Neural progenitor cell (in vitro differentiated cells): Measurements from ENCODE around the gene SLC50A1. TPM values are rescaled to one million over a fixed set of nuclear protein-coding genes. Genes with fewer than 3 reads are reported as not detected.

ENCODE experiments used
- DNase-seq: peaks from one replicate; pipeline ENCODE4 v3.0.0-alpha.2; 2016; ENCODE audit warnings: low spot score
- H2AFZ ChIP-seq: fragments of 200-600 bp; sonication (generic); replicated peaks from 2 replicates; pipeline ENCODE4 v1.6.1; 2016; ENCODE audit warnings: antibody characterized with exemption
- H3F3A ChIP-seq: fragments of 200-600 bp; sonication (generic); 2 replicates; pipeline ENCODE4 v1.6.1; 2016; ENCODE audit warnings: antibody characterized with exemption, low read depth
- H3K27ac ChIP-seq: fragments of 200-600 bp; sonication (generic); 2 replicates; pipeline ENCODE4 v1.5.1; 2016; ENCODE audit warnings: mild to moderate bottlenecking
- H3K27me3 ChIP-seq: fragments of 200-600 bp; sonication (generic); 2 replicates; pipeline ENCODE4 v1.6.1; 2016; ENCODE audit warnings: mild to moderate bottlenecking, moderate library complexity
- H3K36me3 ChIP-seq: fragments of 200-600 bp; sonication (generic); 2 replicates; pipeline ENCODE4 v1.5.1; 2016
- H3K4me1 ChIP-seq: fragments of 200-600 bp; sonication (generic); 2 replicates; pipeline ENCODE4 v1.6.1; 2016; ENCODE audit warnings: mixed run types
- H3K4me2 ChIP-seq: fragments of 200-600 bp; sonication (generic); 2 replicates; pipeline ENCODE4 v1.6.1; 2016
- H3K4me3 ChIP-seq: fragments of 200-600 bp; sonication (generic); 2 replicates; pipeline ENCODE4 v1.5.1; 2016
- H3K79me2 ChIP-seq: fragments of 200-600 bp; sonication (generic); 2 replicates; pipeline ENCODE4 v1.6.1; 2016; ENCODE audit warnings: low read depth
- H3K9ac ChIP-seq: fragments of 200-600 bp; sonication (generic); 2 replicates; pipeline ENCODE4 v1.6.1; 2016
- H3K9me3 ChIP-seq: fragments of 200-600 bp; sonication (generic); 2 replicates; pipeline ENCODE4 v1.5.1; 2016; ENCODE audit warnings: low read depth
- H4K20me1 ChIP-seq: fragments of 200-600 bp; sonication (generic); 2 replicates; pipeline ENCODE4 v1.6.1; 2016; ENCODE audit warnings: low read depth
- H3K27ac Mint-ChIP-seq: 3 replicates; pipeline ENCODE4 v1.8.0; 2021; ENCODE audit warnings: mixed read lengths
- H3K27me3 Mint-ChIP-seq: 2 replicates; pipeline ENCODE4 v1.8.0; 2022; ENCODE audit warnings: low read depth, mild to moderate bottlenecking, inconsistent platforms, moderate library complexity, mixed read lengths; ENCODE audit not compliant: insufficient read depth
- H3K36me3 Mint-ChIP-seq: 3 replicates; pipeline ENCODE4 v1.8.0; 2021; ENCODE audit warnings: mixed read lengths
- H3K4me1 Mint-ChIP-seq: 3 replicates; pipeline ENCODE4 v1.8.0; 2021; ENCODE audit warnings: mixed read lengths
- H3K4me3 Mint-ChIP-seq: 3 replicates; pipeline ENCODE4 v1.8.0; 2021; ENCODE audit warnings: mild to moderate bottlenecking, moderate library complexity, mixed read lengths
- H3K9me3 Mint-ChIP-seq: 3 replicates; pipeline ENCODE4 v1.8.0; 2020; ENCODE audit warnings: mixed read lengths
- EZH2 ChIP-seq: fragments of 200-600 bp; sonication (generic); IDR thresholded peaks from 2 replicates; pipeline ENCODE4 v1.6.1; 2017; ENCODE audit warnings: antibody characterized with exemption, mild to moderate bottlenecking, moderate library complexity
- EZH2phosphoT487 ChIP-seq: fragments of 200-600 bp; sonication (generic); IDR thresholded peaks from 2 replicates; pipeline ENCODE4 v1.6.1; 2017; ENCODE audit warnings: antibody characterized with exemption
- total RNA-seq: library from RNA; depleted of rRNA; stranded (reverse); fragments of >200 nt; gene quantifications from 2 replicates; pipeline ENCODE4 v1.2.3, GENCODE V29; 2015; ENCODE audit warnings: low replicate concordance
- TF ChIP-seq, protein P1 (sequence below): fragments of 200-600 bp; sonication (generic); IDR thresholded peaks from 2 replicates; pipeline ENCODE4 v1.5.1; 2017; ENCODE audit warnings: antibody characterized with exemption, mild to moderate bottlenecking

Gene SLC50A1
- total RNA-seq, 1 donor from 2014 or later = 14.4 TPM

DNA sequence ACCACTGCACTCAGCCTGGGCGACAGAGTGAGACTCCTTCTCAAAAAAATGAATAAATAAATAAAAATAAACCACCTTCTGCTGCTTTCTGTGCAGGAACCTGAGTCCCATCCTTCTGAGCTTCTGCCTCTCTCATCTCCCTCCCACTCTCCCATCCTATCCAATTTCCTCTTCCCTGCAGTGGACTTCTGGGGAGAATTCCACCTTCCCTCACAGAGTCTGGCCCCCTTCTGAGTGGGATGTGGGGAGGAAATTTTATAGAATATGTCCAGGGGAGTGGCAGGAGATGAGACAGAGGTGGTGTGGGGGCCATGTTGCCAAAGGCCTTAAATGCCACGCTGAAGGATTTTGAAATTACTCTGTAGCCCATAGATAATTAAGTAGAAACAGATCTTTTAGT lies 13.3 kb upstream of the SLC50A1 start:
- TF ChIP-seq, protein P1, sequence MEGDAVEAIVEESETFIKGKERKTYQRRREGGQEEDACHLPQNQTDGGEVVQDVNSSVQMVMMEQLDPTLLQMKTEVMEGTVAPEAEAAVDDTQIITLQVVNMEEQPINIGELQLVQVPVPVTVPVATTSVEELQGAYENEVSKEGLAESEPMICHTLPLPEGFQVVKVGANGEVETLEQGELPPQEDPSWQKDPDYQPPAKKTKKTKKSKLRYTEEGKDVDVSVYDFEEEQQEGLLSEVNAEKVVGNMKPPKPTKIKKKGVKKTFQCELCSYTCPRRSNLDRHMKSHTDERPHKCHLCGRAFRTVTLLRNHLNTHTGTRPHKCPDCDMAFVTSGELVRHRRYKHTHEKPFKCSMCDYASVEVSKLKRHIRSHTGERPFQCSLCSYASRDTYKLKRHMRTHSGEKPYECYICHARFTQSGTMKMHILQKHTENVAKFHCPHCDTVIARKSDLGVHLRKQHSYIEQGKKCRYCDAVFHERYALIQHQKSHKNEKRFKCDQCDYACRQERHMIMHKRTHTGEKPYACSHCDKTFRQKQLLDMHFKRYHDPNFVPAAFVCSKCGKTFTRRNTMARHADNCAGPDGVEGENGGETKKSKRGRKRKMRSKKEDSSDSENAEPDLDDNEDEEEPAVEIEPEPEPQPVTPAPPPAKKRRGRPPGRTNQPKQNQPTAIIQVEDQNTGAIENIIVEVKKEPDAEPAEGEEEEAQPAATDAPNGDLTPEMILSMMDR = no peak
- no peak for TF ChIP-seq EZH2
- no peak for TF ChIP-seq EZH2phosphoT487
- Mint-ChIP-seq H3K27me3 (peaks cover 42% of the 10 kb centered on the region), H3K9me3 (no peaks in the 10 kb centered on the region), H3K4me1 (peaks cover 14% of the 10 kb centered on the region), H3K27ac (no peak overlapping the region), H3K36me3 (no peaks in the 10 kb centered on the region), H3K4me3 (no peak overlapping the region)
- Histone ChIP-seq H3K4me2 (no peak overlapping the region), H3F3A (peaks cover 28% of the 10 kb centered on the region), H2AFZ (no peak overlapping the region), H3K27me3 (peaks cover 83% of the 10 kb centered on the region), H4K20me1 (peaks cover 7% of the 10 kb centered on the region), H3K27ac (no peak overlapping the region), H3K36me3 (no peaks in the 10 kb centered on the region), H3K9ac (no peak overlapping the region), H3K4me1 (peaks cover 27% of the 10 kb centered on the region), H3K9me3 (no peaks in the 10 kb centered on the region), H3K4me3 (no peak overlapping the region), H3K79me2 (no peaks in the 10 kb centered on the region)
- DNase-seq = no peak

DNA sequence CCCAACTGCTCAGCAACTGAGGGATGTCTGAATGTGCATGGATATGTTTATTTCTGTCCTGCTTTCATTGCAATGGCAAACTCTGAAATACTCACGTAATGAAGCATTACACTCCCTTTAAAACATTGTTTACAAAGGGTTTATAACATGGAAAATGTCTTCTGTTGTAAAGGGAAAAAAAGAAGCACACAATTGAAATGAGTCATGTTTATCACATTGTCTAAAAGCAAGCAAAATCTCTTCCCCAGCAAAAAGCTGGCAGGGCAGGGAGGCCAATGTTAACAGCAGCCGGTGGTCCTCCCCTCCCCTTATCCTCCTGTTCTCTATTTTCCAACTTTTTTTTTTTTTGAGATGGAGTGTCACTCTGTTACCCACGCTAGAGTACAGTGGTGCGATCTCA lies 11.9 kb upstream of the SLC50A1 start:
- Histone ChIP-seq H3K4me3 (no peak overlapping the region), H3K9me3 (no peaks in the 10 kb centered on the region), H3K27me3 (peaks cover 95% of the 10 kb centered on the region), H3K4me1 (peaks cover 42% of the 10 kb centered on the region), H3K36me3 (no peaks in the 10 kb centered on the region), H3K79me2 (no peaks in the 10 kb centered on the region), H3F3A (peaks cover 38% of the 10 kb centered on the region), H3K27ac (no peak overlapping the region), H3K9ac (no peak overlapping the region), H4K20me1 (peaks cover 13% of the 10 kb centered on the region), H3K4me2 (no peak overlapping the region), H2AFZ (no peak overlapping the region)
- H3K27ac Mint-ChIP-seq = no peak overlapping the region
- H3K27me3 Mint-ChIP-seq = peaks cover 53% of the 10 kb centered on the region
- no peaks in the 10 kb centered on the region for H3K36me3 Mint-ChIP-seq
- DNase-seq = no peak
- no peak overlapping the region for H3K4me3 Mint-ChIP-seq
- peaks cover 26% of the 10 kb centered on the region for H3K4me1 Mint-ChIP-seq
- TF ChIP-seq EZH2 (no peak), EZH2phosphoT487 (no peak)
- TF ChIP-seq, protein P1 = no peak
- no peaks in the 10 kb centered on the region for H3K9me3 Mint-ChIP-seq

DNA sequence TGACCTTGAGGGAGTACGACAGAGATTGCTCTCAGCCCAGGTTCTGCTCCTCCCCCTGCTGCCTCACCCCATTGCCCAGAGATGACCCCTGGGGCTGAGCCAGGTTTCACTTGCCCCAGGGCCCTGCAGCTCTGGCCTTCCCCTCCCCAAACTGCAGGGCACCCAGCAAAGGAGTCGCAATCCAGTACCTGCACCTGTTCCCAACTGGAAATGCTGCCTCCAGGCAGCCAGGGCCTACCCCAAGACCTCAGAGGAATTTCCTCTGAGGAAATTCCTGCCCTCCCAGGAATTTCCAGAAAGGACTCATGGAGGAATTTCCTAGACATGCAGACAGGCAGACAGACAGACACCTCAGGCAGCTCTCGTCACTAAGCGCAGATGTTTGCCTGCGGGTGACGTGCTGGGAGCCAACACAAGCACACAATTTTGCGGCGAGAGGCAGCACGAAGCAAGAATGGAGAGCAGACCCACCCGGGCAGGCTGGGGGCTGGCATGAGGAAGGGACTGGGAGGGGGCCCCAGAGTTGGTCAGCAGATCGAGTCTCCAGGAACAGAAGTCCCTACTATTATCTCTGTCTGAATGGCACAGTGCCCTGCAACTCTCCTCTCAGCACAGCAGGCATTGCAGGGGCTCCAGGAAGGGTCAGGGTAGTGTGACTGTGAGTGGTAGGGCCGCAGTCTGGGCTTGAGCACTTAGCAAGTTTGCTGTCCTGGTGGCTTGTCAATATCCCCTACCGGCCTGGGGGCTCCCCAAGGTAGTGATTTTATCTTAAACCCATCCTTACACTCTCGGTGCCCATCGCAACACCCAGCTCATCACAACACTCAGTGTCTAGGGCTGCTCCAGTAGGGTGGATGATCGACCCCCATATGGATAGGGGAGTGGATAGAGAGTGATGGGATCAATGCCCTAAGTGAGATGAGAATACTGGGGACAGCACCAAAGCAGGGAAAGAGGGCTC lies 10.9 kb upstream of the SLC50A1 start:
- no peaks in the 10 kb centered on the region for H3K9me3 Mint-ChIP-seq
- no peaks in the 10 kb centered on the region for H3K36me3 ChIP-seq
- no peaks in the 10 kb centered on the region for H3K9me3 ChIP-seq
- H3F3A ChIP-seq = peaks cover 42% of the 10 kb centered on the region
- H3K27me3 ChIP-seq = peaks cover 97% of the 10 kb centered on the region
- peak; percentile 40 for DNase-seq
- no peak overlapping the region for H3K27ac Mint-ChIP-seq
- peaks cover 13% of the 10 kb centered on the region for H4K20me1 ChIP-seq
- no peak overlapping the region for H3K27ac ChIP-seq
- no peak for TF ChIP-seq EZH2phosphoT487
- TF ChIP-seq, protein P1 = no peak
- no peak for TF ChIP-seq EZH2
- H3K4me3 ChIP-seq = no peak overlapping the region
- H3K27me3 Mint-ChIP-seq = peaks cover 54% of the 10 kb centered on the region
- H3K4me3 Mint-ChIP-seq = peak overlapping the region; percentile 38
- no peaks in the 10 kb centered on the region for H3K79me2 ChIP-seq
- H3K9ac ChIP-seq = no peak overlapping the region
- no peaks in the 10 kb centered on the region for H3K36me3 Mint-ChIP-seq
- peaks cover 52% of the 10 kb centered on the region for H3K4me1 ChIP-seq
- H3K4me2 ChIP-seq = no peak overlapping the region
- peaks cover 36% of the 10 kb centered on the region for H3K4me1 Mint-ChIP-seq
- H2AFZ ChIP-seq = no peak overlapping the region
